Measurements from ENCODE around the gene XYLT1. TPM values are rescaled to one million over a fixed set of nuclear protein-coding genes. Genes with fewer than 3 reads are reported as not detected.

The XYLT1 gene
- total RNA-seq, 1 donor from 2014 or later = 1.8 TPM

DNA sequence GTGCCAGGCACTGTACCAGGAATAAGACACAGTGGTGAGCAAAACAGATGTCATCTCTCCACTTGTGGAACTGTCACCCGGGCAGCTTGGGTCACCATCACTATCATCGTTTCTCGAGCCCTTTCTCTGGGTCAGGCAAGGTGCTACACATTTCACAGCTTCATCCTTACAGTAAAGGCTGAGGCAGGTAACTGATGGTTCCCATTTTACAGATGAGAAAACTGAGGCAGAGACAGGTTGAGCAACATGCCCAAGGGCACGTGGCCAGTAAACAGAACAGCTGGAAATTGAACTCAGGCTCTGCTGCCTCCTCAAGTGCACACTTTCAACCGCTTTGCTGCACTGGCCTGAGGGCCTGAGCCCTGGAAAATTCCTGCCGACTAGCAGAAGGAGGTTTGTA lies 294.6 kb downstream of the XYLT1 start:
- ATAC-seq (no peak), DNase-seq (ENCODE audit: missing footprints) (no peak)
- intact Hi-C loops (cut with DNase I) = no loop called here

DNA sequence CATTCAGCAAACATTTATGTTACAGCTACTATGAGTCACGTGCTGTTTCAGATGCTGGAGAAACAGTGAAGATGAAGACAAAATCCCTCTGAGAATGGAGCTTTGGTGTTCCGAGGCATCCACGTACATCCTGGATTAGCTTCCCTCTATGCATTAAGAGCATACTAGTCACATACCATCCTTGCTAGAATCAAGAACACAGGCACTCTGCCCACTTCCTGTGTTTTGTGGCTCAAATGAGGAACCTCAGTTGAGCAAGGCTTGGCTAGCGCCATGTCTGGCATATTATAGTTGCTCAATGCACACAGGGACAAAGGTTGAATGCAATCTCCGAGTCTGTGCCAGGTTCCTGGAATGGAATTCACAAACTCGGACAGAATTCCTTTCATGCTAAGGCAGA lies 297.5 kb downstream of the XYLT1 start:
- no peak for DNase-seq (ENCODE audit: missing footprints)
- ATAC-seq = peak; percentile 69
- intact Hi-C loops (cut with DNase I) = no loop called here

DNA sequence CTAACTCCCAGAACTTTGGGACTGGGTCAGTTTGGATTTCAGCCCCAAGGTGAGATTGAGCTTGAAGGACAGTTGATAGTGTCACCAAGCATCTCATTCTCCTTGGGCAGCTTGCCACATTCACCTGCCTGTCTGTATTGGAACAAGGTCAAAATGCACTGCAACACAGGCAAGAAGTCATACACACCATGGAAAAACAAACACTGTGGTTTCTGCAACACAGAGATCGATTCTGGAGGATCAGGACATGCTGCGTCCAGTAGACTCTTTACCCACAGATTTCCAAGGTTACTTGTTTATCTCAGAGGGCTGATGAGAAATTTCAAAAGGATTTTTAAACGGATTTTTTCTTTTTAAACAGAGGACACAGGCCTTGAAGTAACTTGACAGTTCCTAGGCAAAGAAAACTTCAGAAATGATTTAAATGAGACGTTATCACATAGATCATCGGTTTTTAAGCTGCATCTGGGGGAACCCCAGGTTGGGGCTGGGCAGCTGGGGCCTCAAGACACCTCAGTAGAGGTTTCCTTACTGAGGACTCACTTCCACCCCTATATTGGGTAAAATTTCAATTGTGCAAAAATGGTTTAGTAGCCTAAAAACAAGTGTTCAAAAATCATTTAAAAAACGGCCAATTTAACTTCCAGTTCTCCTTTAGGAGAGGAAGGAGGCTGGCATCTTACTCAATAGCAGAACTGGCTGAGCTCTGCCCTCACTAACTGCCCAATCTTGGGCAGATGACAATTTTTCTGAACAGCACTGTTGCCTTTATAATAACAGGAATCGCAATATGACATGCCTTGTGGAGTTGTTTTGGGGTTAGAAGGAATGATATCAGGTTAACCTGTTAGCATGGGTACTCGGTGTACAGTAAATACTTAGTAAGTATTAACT lies 299.3 kb downstream of the XYLT1 start:
- ATAC-seq (peak; percentile 37), DNase-seq (ENCODE audit: missing footprints) (no peak)
- intact Hi-C loops (cut with DNase I) = no loop called here

DNA sequence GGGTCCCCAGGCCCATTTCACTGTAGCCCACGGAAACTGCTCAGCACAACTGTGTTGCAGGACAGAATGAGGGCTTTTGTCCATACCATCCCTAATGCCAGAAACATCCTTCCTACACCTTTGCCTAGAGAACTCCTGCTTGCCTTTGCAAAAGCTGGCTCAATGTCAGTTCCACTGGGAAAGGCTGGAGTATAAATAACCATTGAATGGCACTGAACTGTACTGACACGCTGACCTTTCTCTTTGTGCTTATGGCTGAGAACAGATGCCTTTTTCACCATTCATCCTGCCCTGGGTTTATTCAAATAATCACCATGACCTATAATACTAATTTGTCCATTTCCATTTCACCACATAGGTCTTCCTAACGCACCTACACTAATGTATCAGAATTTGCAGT lies 300.3 kb downstream of the XYLT1 start:
- peak; percentile 56 for ATAC-seq
- intact Hi-C loops (cut with DNase I) = no loop called here

DNA sequence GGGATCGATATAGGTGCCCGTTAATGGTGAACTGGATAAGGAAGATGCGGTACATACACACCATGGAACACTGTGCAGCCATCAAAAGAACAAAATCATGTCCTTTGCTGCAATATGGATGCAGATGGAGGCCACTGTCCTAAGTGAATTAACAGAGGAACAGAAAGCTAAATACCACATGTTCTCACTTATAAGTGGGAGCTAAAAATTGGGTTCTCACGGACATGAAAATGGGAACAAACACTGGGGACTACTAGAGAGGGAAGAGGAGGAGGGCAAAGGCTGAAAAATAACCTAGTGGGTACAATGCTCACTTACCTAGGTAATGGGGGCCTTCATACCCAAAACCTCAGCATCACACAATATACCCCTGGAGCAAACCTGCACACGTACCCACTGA lies 302.6 kb downstream of the XYLT1 start:
- intact Hi-C loops (cut with DNase I) = no loop called here
- ATAC-seq (no peak), DNase-seq (ENCODE audit: missing footprints) (no peak)

More for the DNA sequence above, 300.3 kb downstream of the XYLT1 start:
- DNase-seq (ENCODE audit: missing footprints) = no peak

DNA sequence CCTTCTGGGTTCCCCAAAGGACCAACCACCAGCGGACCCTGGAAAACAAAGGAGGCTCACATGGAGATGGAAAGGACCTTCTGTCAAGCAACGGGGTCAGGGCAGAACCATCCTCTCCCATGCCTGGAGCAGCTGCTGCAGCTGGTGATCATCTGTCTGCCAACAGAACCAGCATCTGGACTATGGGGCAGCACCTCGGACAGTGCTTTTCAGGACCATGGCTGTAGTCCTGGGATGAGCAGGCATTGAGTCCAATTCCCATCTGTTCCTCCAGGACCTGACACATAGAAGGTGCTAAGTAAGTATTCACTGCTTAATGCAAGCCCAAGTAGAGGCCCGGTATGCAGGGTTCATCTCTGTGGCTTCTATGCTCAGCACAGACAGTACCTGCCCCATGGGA lies 304.7 kb downstream of the XYLT1 start:
- intact Hi-C loops (cut with DNase I) = no loop called here

DNA sequence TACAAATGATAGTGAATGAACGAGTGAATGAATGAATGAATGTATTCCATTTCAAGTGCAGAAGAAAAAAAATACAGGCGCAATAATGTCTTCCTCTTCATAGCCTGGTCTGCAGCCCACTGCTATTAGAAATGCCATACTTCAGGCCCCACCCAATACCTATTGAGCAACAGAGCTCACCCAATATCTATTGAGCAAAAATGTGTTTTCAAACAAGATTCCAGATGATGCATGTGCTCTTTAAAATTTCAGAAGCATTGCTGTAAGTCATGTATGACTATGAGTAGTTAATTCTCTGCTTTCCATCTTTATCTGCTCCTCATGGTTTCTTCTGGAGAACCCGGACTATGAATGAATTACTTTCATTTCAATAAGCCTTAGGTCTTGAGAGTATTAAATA lies 308.2 kb downstream of the XYLT1 start:
- no peak for DNase-seq (ENCODE audit: missing footprints)
- intact Hi-C loops (cut with DNase I) = no loop called here
- no peak for ATAC-seq

More for the DNA sequence above, 304.7 kb downstream of the XYLT1 start:
- ATAC-seq (no peak), DNase-seq (ENCODE audit: missing footprints) (no peak)

DNA sequence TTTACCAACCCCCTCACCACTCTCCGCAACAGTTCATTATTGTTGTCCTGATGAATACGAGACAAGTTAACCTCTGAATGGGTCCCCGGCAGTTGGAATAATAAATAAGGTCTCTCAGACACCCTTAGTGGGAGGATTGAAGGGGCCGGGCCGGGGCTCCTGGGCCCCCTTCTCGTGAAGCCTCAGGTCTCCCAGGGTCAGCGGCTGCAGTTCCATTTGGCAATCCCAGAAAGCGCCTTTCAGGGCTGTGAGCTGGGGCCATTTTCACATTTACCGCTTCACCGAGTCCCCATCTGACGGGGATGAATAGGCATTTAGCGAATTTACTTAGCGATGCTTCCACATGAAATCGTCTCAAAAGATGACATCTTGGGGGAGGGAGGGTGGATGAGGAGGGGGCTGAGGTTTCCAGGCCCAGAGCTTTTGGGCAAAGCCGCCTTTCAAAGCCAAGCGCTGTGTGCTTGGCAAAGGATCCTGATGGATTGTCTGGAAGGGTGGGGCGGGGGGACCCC lies 309.8 kb downstream of the XYLT1 start:
- no peak for ATAC-seq
- no peak for DNase-seq (ENCODE audit: missing footprints)
- intact Hi-C loops (cut with DNase I) = no loop called here

DNA sequence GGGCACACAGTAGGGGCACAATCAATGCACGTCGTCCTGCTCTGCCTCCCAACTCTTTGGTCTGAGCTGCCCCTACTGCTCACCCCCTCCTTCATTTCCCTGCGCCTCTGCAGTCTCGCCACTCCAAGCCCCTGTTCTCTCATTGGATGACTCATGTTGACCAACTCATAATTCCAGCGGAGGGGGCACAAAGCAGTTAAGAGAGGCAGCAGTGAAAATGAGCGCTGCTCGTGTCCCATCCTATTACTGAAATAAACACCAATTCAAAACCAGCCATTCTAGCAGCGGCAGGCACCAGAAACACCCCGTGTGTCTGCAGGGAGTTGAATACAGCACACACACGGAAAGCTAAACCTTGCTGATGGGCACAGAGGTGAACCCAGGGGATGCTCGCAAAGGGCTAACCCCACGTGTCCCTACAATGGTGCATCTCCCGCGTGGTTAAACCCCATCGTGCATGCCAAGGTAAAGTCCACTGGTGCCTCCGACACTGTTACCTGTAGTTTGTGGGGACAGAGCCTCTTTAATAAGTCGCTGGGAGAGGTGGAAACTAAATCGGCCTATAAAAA lies 310.4 kb downstream of the XYLT1 start:
- ATAC-seq (no peak), DNase-seq (ENCODE audit: missing footprints) (no peak)
- intact Hi-C loops (cut with DNase I) = no loop called here

DNA sequence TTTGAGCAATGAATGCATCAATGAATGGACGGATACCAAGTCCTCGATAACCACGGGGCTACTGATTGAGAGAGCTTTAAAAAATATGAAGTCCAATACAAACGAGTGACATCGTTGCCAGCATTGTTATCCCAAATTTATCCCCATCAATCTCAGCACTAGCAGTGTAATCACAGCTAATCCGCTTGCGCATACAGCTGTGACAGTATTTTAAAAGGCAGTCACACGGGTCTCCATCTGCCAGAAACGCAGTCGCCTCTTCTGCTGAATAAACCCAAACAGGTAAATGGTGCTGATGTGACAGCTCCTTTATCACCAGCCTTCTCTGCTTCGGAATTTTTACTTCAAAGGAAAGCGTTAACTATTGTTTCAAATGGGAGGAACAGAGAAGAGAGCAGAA lies 311.1 kb downstream of the XYLT1 start:
- intact Hi-C loops (cut with DNase I) = no loop called here
- DNase-seq (ENCODE audit: missing footprints) (no peak), ATAC-seq (no peak)

DNA sequence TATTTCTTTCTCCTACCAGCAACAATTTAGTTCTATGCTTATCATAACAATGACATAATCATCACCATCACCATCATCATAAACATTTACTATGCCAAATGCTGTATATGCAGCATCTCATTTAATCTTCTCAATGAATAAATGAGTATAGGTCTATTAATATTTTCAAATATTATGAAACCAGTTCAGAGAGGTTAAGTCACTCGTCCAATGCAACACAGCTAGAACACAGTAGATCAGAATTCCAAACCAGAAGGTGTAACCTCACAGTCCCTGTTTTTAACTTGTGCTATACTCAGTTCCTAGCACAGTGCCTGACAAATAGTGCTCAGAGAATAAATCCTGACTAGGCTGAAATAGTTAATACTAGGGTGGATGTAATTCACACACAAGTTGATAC lies 314.8 kb downstream of the XYLT1 start:
- DNase-seq (ENCODE audit: missing footprints) (no peak), ATAC-seq (no peak)
- intact Hi-C loops (cut with DNase I) = no loop called here

DNA sequence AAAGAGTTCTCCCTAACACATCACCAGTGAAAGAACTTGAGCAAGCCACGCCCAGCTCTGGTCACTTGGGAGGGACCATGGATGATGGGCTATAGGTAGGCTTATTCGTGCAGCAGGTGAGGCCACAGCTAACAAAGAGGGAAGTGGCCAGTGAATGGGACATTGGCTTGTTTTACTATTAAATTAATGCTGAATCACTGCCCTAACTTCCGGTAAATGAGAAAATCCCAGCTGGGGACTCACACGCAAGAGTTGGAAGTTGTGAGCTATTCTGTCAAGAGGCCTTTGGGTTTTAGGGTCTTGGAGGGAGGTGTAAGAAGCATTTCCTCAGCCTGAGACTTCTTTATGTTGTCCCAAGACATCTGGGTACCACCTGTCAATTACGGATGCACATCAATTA lies 315.3 kb downstream of the XYLT1 start:
- no peak for ATAC-seq

DNA sequence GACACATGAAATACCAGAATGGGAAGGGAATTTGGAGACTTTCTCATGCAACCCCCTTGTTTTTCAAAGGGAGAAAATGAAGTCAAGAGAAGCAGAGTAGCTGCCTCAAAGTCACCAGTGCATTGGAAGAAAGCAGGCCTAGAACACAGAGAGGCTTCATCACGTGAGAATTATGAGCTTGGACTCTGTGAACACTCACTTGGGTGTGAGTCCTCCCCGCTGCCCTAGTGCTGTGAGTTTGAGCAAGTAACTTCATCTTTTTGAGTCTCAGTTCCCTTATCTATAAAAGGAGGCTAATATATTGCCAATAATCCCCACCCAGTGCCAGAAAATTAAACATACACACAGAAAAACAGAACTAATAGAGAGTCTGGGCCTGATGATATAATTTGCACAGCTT lies 315.8 kb downstream of the XYLT1 start:
- DNase-seq (ENCODE audit: missing footprints) (no peak), ATAC-seq (no peak)
- intact Hi-C loops (cut with DNase I) = no loop called here

More for the DNA sequence above, 315.3 kb downstream of the XYLT1 start:
- no peak for DNase-seq (ENCODE audit: missing footprints)
- intact Hi-C loops (cut with DNase I) = no loop called here

DNA sequence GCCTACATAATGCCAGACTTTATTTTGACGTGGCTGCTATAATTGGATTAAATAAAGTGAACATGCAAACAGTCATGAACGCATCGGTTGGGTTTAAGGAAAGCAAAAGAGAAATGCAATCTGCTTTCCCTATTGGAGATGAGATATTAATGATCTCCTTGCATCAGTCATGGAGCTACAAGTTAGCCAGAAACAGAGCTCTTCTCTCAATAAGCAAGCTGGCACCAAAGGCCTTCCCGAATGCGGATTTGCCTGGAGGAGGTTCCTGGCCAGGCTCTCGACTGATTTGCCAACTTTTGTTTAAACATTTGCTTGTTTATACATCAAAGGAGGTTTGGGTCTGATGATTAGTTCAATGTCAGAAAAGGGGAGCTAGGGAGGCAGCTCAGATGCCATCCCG lies 318.4 kb downstream of the XYLT1 start:
- no peak for DNase-seq (ENCODE audit: missing footprints)
- no peak for ATAC-seq
- intact Hi-C loops (cut with DNase I) = no loop called here

DNA sequence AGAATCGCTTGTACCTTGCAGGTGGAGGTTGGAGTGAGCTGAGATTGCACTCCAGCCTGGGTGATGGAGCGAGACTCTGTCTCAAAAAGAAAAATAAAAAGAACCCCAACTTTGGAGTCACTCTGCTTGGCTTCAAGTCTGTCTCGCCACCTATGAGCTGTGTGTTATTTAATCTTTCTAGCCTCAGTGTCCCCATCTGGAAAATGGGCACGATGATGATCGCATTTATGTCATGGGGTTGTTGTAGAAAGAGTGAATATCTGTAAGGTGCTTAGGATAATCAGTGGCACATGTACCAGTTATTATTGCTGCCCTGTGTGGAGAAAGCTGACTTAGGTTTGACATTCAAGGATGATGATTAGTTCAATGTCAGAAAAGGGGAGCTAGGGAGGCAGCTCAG lies 319.4 kb downstream of the XYLT1 start:
- no peak for DNase-seq (ENCODE audit: missing footprints)
- intact Hi-C loops (cut with DNase I) = no loop called here
- no peak for ATAC-seq

DNA sequence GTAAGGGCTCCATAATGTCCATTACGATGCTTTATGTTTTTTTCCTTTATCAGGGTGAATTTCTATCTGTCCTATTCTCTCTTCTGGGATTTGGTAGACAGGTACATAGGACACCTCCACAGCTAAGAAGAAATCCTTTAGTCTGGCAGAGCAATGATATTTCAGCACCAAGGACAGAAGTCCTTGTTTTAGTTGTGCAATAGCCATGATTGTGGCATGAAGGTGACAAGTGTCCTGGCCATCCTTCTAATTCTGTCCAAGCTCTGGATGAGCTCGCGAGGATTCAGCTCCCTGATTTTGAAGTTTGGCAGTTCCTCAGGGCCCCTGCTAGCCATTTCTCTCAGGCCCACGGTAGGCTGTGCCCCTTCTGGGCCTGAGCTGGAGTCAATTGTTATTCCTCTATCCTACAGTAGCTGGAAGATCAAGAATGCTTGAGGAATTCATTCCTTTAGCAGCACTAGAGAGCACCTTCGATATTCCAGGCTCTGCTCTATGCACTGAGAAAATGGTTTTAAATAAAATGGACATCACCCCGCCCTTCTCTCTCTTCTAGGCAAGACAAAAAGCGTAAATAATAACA lies 320.8 kb downstream of the XYLT1 start:
- intact Hi-C loops (cut with DNase I) = no loop called here
- ATAC-seq (no peak), DNase-seq (ENCODE audit: missing footprints) (no peak)

DNA sequence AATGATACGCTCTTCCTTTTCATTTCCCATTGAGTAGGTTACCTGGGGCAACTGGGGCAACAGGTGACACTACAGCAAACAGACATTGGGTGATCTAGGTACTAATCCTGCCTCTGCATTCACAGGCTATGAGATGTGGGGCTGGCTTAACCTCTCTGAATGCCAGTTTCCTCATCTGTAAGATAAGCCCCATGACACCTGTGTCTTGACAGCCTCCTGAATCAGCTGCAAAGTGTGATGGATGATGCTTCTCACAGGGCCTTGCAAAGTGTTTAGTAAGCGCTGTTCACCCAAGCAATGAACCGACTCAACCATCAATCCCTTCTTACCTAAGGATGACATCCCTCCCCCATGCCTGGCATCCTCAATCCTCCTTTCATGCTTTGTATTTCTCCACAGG lies 322.8 kb downstream of the XYLT1 start:
- DNase-seq (ENCODE audit: missing footprints) = no peak
- ATAC-seq = no peak

DNA sequence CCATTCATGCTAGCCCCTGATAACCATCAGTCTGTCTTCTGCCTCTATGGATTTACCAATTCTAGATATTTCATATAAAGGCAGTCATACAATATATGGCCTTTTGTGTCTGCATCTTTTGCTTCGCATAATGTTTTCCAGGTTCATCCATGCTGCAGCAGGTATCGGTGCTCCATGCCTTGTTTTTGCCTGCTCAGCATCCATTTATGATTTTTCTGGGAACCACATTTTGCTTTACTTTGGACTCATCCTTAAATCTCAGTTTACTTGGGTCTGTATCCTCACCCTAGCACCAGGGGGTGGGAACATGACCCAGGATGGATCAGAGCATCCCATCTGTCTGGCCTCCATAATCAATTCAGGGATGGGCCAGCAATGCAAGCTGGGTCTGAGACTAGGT lies 325.7 kb downstream of the XYLT1 start:
- no peak for ATAC-seq
- intact Hi-C loops (cut with DNase I) = no loop called here
- no peak for DNase-seq (ENCODE audit: missing footprints)

More for the DNA sequence above, 322.8 kb downstream of the XYLT1 start:
- intact Hi-C loops (cut with DNase I) = no loop called here

DNA sequence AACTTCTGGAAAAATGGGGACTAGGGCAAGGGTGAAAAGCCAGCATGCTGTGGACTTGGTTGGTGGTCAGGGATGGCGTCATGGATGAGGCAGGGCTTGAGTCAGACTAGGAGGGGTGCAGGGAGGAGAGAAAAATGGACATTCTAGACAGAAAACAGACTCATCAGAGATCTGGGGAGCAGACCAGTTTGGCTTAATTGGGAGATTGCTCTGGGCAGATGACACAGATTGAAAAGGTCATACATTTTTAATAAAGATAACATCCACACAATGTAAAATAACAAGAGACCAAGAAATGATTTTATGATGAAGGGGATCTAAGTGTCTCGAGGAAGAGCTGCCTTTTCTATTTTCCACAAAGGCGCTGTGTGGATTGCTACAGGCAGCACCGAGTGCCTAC lies 326.3 kb downstream of the XYLT1 start:
- DNase-seq (ENCODE audit: missing footprints) (no peak), ATAC-seq (no peak)
- intact Hi-C loops (cut with DNase I) = no loop called here
